ENCODE results near the gene PCYT2. TPM values are rescaled to one million over a fixed set of nuclear protein-coding genes. Genes with fewer than 3 reads are reported as not detected.

The PCYT2 gene
- total and polyA plus RNA-seq, 9 of the 15 experiments (the other 6 are each of a cell fraction or from before 2014, with no cell fraction given), result 0.92 to 134 (median 82.5) TPM

DNA sequence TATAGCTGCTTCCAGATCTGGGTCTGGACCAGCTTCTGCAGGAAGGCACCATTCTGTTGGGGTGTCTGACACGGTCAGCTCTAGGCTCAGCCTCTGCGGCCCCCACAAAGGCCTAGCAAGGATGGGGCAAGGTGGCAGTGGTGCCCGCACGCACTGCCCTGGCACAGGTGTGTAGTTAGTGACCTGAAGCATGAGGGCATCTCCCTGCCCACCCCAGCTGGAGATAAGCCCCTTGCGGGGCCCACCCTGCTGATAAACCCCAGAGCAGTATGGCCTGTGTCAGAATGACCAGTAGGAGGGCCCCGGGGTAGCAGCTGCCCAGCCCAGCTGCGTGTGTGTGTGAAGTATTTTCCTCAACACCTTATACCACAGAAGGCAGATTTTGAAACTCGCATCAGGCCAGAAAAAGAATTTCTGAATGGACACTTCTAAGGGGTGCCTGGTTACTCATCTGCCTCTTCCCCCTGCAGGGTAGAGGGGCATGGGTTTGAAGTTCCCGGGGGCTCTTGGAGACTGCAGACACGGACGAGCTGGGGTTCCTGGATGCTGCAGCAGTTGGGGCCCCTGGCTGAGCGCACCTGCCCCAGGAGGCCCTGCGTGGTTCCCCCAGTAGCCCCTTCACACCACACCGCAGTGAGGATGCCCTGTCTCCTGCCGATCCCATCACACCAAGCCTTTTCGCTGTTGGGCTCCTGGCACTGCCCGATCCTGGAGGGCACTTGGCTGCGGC, 44.6 kb downstream of the PCYT2 start (continued):
- 0 out of 4 replicates have a peak, but pooled peaks of 1 of the 2 experiments have one; percentile 9 for TF ChIP-seq MAZ (CRISPR knock-in tag; conservative IDR thresholded peaks at IDR 0.05 in 1 of 2, IDR thresholded peaks at IDR 0.05 in 1 of 2)
- 0 out of 2 replicates have a peak, but pooled peaks have one; percentile 9 for TF ChIP-seq ZFPM2 (CRISPR knock-in tag; IDR thresholded peaks at IDR 0.05)
- TF ChIP-seq SP1 (CRISPR knock-in tag; IDR thresholded peaks at IDR 0.05), result peak; percentile 61
- no peak for TF ChIP-seq MLX (CRISPR knock-in tag; conservative IDR thresholded peaks at IDR 0.05)
- TF ChIP-seq ZFX (CRISPR knock-in tag; IDR thresholded peaks at IDR 0.05), result peak; percentile 41; the same call in 1 of the 2 replicates
- no peak for TF ChIP-seq ATF7 (IDR thresholded peaks at IDR 0.05)
- TF ChIP-seq TEAD4 (IDR thresholded peaks at IDR 0.05; ENCODE audit: low read length), result no peak
- no peak for TF ChIP-seq TEAD4 (CRISPR knock-in tag; IDR thresholded peaks at IDR 0.05; ENCODE audit: borderline replicate concordance)
- no peak; the same call in 1 of the 2 replicates for TF ChIP-seq POLR2AphosphoS5 (IDR thresholded peaks at IDR 0.05; ENCODE audit: control insufficient read depth, insufficient read depth, low read depth, low read length)
- peak; percentile 16; the same call in 1 of the 2 replicates for TF ChIP-seq POLR2H (tag; IDR thresholded peaks at IDR 0.05; ENCODE audit: low read depth)
- no peak for TF ChIP-seq BCL6 (CRISPR knock-in tag; IDR thresholded peaks at IDR 0.05)
- TF ChIP-seq MTA2 (IDR thresholded peaks at IDR 0.05; ENCODE audit: low read depth), result no peak
- TF ChIP-seq, protein P1, sequence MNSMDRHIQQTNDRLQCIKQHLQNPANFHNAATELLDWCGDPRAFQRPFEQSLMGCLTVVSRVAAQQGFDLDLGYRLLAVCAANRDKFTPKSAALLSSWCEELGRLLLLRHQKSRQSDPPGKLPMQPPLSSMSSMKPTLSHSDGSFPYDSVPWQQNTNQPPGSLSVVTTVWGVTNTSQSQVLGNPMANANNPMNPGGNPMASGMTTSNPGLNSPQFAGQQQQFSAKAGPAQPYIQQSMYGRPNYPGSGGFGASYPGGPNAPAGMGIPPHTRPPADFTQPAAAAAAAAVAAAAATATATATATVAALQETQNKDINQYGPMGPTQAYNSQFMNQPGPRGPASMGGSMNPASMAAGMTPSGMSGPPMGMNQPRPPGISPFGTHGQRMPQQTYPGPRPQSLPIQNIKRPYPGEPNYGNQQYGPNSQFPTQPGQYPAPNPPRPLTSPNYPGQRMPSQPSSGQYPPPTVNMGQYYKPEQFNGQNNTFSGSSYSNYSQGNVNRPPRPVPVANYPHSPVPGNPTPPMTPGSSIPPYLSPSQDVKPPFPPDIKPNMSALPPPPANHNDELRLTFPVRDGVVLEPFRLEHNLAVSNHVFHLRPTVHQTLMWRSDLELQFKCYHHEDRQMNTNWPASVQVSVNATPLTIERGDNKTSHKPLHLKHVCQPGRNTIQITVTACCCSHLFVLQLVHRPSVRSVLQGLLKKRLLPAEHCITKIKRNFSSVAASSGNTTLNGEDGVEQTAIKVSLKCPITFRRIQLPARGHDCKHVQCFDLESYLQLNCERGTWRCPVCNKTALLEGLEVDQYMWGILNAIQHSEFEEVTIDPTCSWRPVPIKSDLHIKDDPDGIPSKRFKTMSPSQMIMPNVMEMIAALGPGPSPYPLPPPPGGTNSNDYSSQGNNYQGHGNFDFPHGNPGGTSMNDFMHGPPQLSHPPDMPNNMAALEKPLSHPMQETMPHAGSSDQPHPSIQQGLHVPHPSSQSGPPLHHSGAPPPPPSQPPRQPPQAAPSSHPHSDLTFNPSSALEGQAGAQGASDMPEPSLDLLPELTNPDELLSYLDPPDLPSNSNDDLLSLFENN (IDR thresholded peaks at IDR 0.05; ENCODE audit: low read depth in 2 of 2, low read length in 2 of 2), result 0 out of 4 replicates have a peak, but pooled peaks of 1 of the 2 experiments have one; percentile 27
- TF ChIP-seq PML (IDR thresholded peaks at IDR 0.05; ENCODE audit: low read length), result peak; percentile 19
- TF ChIP-seq, protein P2, sequence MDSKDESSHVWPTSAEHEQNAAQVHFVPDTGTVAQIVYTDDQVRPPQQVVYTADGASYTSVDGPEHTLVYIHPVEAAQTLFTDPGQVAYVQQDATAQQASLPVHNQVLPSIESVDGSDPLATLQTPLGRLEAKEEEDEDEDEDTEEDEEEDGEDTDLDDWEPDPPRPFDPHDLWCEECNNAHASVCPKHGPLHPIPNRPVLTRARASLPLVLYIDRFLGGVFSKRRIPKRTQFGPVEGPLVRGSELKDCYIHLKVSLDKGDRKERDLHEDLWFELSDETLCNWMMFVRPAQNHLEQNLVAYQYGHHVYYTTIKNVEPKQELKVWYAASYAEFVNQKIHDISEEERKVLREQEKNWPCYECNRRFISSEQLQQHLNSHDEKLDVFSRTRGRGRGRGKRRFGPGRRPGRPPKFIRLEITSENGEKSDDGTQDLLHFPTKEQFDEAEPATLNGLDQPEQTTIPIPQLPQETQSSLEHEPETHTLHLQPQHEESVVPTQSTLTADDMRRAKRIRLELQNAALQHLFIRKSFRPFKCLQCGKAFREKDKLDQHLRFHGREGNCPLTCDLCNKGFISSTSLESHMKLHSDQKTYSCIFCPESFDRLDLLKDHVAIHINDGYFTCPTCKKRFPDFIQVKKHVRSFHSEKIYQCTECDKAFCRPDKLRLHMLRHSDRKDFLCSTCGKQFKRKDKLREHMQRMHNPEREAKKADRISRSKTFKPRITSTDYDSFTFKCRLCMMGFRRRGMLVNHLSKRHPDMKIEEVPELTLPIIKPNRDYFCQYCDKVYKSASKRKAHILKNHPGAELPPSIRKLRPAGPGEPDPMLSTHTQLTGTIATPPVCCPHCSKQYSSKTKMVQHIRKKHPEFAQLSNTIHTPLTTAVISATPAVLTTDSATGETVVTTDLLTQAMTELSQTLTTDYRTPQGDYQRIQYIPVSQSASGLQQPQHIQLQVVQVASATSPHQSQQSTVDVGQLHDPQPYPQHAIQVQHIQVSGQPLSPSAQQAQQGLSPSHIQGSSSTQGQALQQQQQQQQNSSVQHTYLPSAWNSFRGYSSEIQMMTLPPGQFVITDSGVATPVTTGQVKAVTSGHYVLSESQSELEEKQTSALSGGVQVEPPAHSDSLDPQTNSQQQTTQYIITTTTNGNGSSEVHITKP (IDR thresholded peaks at IDR 0.05; ENCODE audit: partially characterized antibody), result peak; percentile 54
- TF ChIP-seq MYNN (IDR thresholded peaks at IDR 0.05), result peak; percentile 89
- no peak for TF ChIP-seq MYNN (CRISPR knock-in tag; IDR thresholded peaks at IDR 0.05)
- peak; percentile 35 for TF ChIP-seq POLR2B (IDR thresholded peaks at IDR 0.05; ENCODE audit: low read depth, partially characterized antibody)
